AG09309 (cell line): ENCODE measurements around the gene FLAD1.

ENCODE experiments used
- DNase-seq: peaks from one replicate; pipeline ENCODE4 v3.0.0-alpha.2; 2010; ENCODE audit warnings: low read depth
- H3K4me3 ChIP-seq: 2 replicates; pipeline ENCODE4 v1.5.1; 2011; ENCODE audit warnings: mild to moderate bottlenecking, low read depth, low read length, moderate library complexity; ENCODE audit not compliant: control insufficient read depth
- CTCF ChIP-seq: IDR thresholded peaks from 2 replicates; pipeline ENCODE4 v1.5.1; 2011; ENCODE audit warnings: mild to moderate bottlenecking, low read depth, low read length, inconsistent platforms; ENCODE audit not compliant: insufficient read depth, control insufficient read depth; ENCODE audit errors: missing control alignments

The FLAD1 gene

DNA sequence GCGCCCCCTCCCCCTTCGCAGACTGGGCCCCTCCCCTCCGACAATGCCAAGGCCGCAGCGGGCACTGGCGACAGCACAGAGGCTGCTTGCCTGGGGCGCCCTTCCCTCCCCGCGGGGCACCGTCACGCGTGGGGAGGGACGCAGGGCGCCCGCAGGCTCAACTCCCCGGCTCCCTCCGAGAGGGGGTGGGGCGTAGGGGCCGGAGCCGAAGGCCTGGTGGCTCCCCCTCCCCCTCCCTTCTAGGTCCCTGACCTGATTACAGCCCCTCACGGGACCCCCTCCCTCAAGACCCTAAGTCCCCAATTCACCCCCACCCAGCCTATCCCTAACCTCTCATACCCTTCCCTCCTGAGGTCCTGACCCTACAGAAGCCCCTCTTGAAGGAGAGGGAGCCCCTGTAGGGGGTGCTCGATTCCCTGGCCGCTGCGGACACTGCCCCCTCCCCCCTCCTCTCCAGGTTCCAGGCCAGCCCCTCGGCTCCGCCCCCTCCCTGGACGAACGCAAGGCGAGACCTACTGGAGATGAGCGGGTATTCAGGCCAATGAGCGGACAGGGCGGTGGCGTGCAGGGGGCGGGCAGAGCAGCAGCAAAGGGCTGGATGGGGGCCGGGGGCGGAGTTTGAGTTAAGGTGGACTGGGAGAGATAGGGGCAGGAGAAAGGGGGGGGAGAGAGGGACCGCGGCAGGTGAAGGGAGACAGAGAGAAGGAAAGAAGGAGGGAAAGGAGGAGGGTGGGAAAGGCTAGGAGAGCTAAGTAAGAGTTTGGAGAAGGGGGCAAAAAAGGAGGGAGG lies 18.7 kb downstream of the FLAD1 start:
- TF ChIP-seq CTCF: peak; percentile 52
- peak overlapping the region; percentile 88 for H3K4me3 ChIP-seq

GRCh38 chr1:155002464-155003226 lies 19.5 kb downstream of the FLAD1 start, which contains the start of gene ZBTB7B:
Gene ZBTB7B, plus strand, starts transcription at chr1:155002802. Its CDS starts 11,859 bp downstream, at chr1:155014661.
- DNase-seq: no peak
- TF ChIP-seq CTCF: no peak
- peak within 1 kb of the TSS; percentile 88 for H3K4me3 ChIP-seq

More for the DNA sequence above, 18.7 kb downstream of the FLAD1 start:
- DNase-seq: peak; percentile 91

DNA sequence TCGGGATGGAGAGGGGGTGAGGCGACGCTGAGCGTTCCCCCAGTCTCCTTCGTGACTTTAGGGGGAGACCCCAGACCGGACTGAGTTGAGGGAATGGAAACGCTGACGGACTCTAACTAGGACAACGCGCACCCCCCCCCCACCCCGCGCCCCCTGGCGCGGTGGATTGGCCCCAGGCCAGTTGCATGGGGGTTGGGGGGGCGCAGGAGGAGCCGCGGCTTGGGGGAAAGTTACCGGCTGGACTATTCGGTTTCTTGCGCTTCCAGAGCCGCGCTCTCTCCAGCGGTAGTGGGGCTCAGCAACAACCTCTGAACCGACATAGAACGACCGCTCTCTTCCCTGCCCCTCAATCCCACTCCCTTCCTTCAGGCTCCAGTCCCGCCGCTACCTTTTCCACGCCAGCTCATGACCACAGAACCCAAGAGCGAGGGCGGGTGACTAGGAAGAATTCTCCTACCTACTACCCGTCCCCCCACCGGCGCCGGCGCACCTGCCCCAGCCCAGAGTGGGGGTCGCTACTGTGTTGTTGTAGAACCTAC lies 20.2 kb downstream of the FLAD1 start:
- TF ChIP-seq CTCF: no peak
- H3K4me3 ChIP-seq: peak overlapping the region; percentile 88
- no peak for DNase-seq

DNA sequence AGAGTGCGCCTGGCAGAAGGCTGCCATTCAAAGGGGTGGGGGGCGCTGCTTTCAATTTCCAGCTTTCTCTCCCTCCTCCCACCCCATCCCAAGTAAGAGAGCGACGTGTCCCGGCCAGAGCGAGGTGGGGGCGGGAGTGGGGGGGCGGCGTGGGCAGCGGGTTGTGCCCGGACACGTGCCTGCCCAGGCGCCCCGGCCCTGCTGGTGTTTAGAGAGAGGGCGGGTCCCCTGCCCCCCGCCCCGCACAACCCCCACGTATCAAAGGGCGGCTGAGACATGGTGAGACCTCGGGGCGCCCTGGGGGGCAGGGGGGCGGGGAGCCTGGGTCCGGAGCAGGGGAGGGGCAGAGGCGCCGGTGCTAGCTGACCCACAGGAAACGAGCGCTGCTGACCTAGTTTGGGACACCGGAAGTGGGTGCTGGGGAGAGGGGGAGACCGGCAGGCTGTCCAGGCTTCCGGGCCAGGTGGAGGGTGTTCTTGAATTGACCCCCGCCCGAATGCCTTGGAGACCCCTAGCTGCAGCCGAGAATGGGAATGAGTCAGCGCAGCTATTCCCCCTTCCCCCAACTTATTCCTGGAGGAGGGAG lies 20.7 kb downstream of the FLAD1 start:
- peak overlapping the region; percentile 88 for H3K4me3 ChIP-seq
- no peak for TF ChIP-seq CTCF
- no peak for DNase-seq

DNA sequence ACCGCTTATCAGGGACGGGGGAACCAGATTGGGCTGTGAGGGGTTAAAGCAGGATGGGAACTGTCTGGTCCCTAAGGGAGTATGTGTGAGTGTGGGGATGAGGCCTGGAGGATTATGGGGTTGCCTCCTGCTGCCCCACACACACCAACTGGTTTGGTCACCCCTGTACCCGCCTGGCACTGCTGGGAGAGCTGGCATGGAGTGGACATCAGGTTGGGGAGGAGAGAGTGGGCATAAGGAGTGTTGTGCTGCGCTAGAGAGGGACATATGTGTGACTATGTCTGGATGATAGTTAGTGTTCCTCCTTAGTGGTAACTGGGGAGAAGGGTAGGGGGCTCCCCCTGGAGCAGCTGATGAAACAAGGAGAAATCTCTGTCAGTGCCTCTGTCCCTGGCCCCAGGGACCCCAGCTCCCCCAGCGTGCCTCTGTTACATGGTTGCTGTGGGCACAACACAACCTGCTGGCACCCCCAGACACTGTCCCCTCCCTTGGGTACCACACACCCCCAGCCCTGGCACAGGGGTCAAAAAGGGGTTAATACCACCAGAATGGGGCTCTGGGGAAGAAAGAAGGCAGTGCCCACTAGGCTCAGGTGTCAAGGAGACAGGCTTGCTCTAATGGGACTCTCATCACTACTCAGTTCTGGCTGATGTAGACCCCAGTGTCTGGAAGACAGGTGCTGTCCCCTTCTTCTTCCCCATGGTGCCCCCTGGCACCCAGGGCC lies 21.4 kb downstream of the FLAD1 start:
- TF ChIP-seq CTCF: no peak
- peak overlapping the region; percentile 88 for H3K4me3 ChIP-seq
- DNase-seq: no peak
